Choroid plexus epithelial cell (primary cell): ENCODE results near the gene TMEM256.

ENCODE experiments used
- DNase-seq: peaks from one replicate; pipeline ENCODE4 v3.0.0-alpha.2; 2010; ENCODE audit warnings: low read depth
- H3K4me3 ChIP-seq: 2 replicates; pipeline ENCODE4 v1.5.1; 2011; ENCODE audit warnings: low read depth, mild to moderate bottlenecking, control low read depth, low read length, moderate library complexity
- CTCF ChIP-seq: conservative IDR thresholded peaks from 2 replicates; pipeline ENCODE4 v1.5.1; 2011; ENCODE audit warnings: low read depth, mild to moderate bottlenecking, control low read depth, inconsistent platforms, low read length, moderate library complexity

The TMEM256 gene

DNA sequence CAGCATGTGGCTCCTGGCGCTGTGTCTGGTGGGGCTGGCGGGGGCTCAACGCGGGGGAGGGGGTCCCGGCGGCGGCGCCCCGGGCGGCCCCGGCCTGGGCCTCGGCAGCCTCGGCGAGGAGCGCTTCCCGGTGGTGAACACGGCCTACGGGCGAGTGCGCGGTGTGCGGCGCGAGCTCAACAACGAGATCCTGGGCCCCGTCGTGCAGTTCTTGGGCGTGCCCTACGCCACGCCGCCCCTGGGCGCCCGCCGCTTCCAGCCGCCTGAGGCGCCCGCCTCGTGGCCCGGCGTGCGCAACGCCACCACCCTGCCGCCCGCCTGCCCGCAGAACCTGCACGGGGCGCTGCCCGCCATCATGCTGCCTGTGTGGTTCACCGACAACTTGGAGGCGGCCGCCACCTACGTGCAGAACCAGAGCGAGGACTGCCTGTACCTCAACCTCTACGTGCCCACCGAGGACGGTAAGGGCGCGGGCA is 4.4 kb upstream of the TMEM256 start:
- H3K4me3 ChIP-seq: no peak overlapping the region
- DNase-seq: no peak
- no peak for TF ChIP-seq CTCF

DNA sequence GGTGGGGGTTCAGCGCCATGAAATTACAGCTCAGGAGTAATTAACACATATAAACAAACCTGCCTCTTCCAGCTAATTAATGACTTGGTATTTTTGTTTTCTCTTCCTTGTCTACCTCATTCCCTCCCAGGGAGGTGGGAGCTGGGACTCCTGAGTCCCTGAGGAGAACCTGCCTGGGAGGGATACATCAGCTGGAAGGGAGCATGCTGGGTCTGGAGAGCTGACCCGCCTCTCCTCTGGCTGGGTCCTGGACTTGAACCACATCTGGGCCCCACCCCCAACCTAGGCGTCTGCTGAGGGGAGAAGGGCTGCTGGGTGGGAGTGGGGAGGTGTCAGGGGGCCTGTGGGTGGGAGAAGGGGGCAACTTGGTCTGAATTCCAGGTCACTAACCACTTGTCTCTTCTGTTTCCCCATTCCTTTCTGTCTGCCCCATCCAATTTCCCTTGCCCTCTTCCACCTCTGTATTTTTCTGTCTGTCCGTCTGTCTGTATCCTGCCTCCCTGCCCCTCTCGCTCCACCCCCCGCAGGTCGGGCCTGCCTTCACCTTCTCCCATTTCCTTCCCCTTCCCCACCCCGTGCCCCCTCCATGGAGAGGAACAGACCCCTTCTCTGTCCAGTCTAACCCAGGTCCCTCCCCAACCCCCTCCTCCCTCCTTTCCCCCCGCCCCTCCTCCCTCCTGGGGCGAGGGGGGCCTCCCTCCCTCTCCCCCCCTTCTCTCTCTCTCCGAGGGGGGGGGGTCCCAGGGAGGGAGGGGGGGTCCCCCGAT is 3.8 kb upstream of the TMEM256 start, which contains the start of gene NLGN2:
TSS of gene NLGN2 (plus strand) at position 361 of the 767 bp plus-strand sequence. CDS start 411 bp downstream, outside the sequence.
- no peak for TF ChIP-seq CTCF
- H3K4me3 ChIP-seq: no peak within 1 kb of the TSS
- no peak for DNase-seq

DNA sequence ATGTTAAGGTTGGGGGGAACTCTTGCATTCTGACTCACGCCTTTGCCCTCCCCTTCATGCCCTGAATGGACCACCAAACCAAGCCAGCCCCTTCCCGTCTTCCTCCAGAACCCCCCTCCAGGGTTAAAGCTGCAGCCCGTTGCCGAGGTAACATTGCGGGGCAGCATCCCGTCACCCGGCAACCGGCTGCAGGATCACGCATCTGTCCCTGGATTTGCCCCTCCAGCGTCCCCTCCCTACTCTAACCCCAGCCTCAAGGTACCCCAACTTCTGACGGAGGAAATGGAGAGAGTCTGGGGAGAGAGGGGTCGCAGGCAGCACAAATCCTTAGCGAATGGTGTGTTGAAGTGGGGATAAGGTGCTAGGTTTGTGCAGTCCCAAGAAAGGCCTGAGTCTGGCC is 3.2 kb upstream of the TMEM256 start:
- TF ChIP-seq CTCF: no peak
- no peak for DNase-seq

DNA sequence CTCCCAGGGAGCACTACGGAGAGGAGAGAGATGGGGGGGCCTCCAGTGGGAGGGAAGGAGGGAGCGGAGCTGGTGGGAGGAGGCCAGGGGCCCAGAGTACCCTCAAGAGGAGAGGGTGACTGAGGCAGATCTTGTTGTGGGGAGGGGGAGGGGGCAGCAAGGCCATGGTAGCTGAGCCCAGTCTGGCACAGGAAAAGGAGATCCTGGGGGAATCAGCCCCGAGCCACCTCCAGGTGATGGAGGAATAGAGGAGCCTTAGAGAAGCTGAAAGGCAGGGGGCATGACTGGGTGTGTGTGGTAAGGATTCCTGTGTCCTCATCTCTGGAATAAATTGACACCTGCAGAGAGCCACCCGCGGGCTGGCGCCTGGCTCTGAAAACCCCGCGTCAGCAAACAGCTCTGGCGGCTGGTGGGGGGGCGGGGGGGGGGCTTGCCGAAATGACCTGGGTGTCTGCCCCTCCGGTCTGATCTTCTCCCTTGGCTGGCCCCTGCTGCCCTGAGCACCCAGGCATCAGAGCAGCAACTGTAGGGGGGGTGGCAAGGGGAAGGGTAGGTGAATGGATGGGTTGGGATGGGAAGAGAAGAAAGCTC is 2.4 kb upstream of the TMEM256 start:
- no peak for TF ChIP-seq CTCF
- no peak for DNase-seq
- peak overlapping the region; percentile 69 for H3K4me3 ChIP-seq

More for the DNA sequence above, 3.2 kb upstream of the TMEM256 start:
- H3K4me3 ChIP-seq: no peak overlapping the region

DNA sequence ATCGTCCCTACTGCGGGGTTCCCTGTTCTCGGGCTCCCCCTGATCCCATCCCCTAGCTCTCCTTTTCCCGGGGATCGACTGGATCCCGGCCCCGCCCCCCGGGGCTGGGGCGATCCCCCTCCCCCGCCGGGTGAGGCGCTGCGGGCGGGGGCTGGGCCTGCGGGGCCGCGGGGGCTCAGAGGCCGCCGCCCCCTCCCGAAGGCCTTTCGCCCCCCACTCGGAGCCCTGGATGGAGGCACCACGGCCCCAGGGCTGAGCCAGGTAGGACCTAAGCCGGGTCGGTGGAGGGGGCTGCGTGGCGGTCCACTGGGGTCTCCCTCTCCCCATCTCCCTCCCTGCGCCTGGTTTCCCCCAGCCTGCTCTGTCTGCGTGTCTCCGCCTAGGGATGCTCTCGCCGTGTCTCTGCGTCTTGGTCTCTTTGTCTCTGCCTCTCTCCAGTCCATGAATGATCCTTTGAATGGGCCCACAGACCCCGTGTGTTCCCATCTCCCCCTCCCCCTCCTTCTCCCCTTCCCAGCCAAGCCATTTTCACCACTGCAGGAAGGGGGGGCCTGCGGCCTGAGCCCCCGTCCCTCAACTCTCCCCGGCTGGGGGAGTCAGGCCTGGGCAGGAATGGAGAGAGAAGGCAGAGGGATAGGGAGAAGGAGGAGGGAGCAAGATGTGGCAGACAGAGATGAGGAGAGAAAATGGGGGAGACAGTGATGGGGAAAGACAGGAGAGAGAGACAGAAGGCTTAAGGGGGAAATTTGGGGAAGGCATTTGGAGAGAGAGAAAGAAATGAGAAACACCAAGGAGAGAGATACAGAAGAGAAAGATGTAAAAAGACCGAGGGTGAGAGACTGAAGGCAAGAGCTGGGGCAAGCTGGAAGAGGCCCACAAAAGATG is 1.7 kb upstream of the TMEM256 start:
- peak overlapping the region; percentile 69 for H3K4me3 ChIP-seq
- no peak for DNase-seq
- no peak for TF ChIP-seq CTCF

DNA sequence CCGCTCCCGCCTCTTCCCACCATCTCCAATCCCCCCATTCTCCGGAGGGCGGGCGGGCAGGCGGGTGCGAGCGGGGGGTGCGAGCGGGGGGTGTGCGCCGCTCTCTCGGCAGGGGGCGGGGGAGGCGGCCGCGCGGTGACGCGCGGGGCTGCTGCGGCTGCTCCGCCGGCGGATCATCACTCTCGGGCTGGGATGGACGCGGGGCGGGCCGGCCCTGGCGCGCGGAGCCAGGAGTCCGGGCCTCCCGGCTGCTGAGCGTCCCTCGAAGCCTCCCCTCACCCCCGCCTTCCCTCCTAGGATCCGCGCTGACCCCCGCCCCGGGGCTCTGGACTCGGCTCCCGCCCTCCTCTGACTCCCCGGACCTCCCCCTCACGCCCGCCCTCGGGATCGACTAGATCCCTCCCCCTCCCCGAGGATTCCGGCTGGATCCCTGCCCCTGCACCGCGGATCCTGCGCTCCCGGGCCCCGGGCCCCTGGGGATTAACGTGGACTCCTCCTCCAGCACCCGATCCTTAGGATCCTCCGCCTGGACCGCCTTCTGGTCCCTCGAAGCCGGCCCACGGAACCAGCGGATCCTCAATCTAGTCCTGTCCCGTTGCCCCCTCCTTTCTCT is 946 bp upstream of the TMEM256 start:
- peak overlapping the region; percentile 69 for H3K4me3 ChIP-seq
- no peak for DNase-seq
- no peak for TF ChIP-seq CTCF
